PFSK-1 (cell line): ENCODE data around the gene C22orf31.

Experiments used
- FOXP2 ChIP-seq: optimal IDR thresholded peaks from 2 replicates; pipeline ENCODE3; 2011; ENCODE audit warnings: borderline replicate concordance, control low read depth, inconsistent platforms; ENCODE audit not compliant: insufficient read depth; ENCODE audit errors: extremely low read length, extremely low read depth
- POLR2AphosphoS5 ChIP-seq: IDR thresholded peaks from 2 replicates; pipeline ENCODE4 v1.6.1; 2012; ENCODE audit warnings: low read depth, mild to moderate bottlenecking, control low read depth, low read length, moderate library complexity
- REST ChIP-seq, 2 experiments: IDR thresholded peaks; 2 replicates each; pipeline versions ENCODE4 v1.6.1 to v1.8.0; 2011 to 2012; ENCODE audit warnings: low read depth in 2 of 2, low read length in 2 of 2, control low read depth in 1 of 2, inconsistent platforms in 1 of 2, mild to moderate bottlenecking in 1 of 2, moderate library complexity in 1 of 2; ENCODE audit not compliant: insufficient read depth in 1 of 2
- SIN3A ChIP-seq: IDR thresholded peaks from 2 replicates; pipeline ENCODE4 v1.6.1; 2012; ENCODE audit warnings: mild to moderate bottlenecking, low read length, moderate library complexity, borderline replicate concordance; ENCODE audit not compliant: insufficient read depth
- TAF1 ChIP-seq: IDR thresholded peaks from 2 replicates; pipeline ENCODE4 v1.6.1; 2012; ENCODE audit warnings: low read length, control low read depth, borderline replicate concordance; ENCODE audit not compliant: insufficient read depth

Gene C22orf31

GRCh38 chr22:29012952-29013351 is 48.7 kb downstream of the C22orf31 start:
- TF ChIP-seq FOXP2 (no peak), TAF1 (no peak), SIN3A (no peak), REST (IDR thresholded peaks at IDR 0.05; ENCODE audit: insufficient read depth in 1 of 2, low read depth in 2 of 2, low read length in 2 of 2) (no peak), POLR2AphosphoS5 (no peak)

GRCh38 chr22:29012101-29012433 is 49.6 kb downstream of the C22orf31 start:
- no peak for TF ChIP-seq FOXP2
- no peak for TF ChIP-seq TAF1

- no peak for TF ChIP-seq POLR2AphosphoS5
- no peak for TF ChIP-seq SIN3A
- TF ChIP-seq REST (IDR thresholded peaks at IDR 0.05; ENCODE audit: insufficient read depth in 1 of 2, low read depth in 2 of 2, low read length in 2 of 2), result no peak
- no peak for TF ChIP-seq FOXP2
- no peak for TF ChIP-seq TAF1
Measured at GRCh38 chr22:29011240-29012100, 50.2 kb downstream of the C22orf31 start.

GRCh38 chr22:29009148-29009547 is 52.5 kb downstream of the C22orf31 start:
- TF ChIP-seq REST (IDR thresholded peaks at IDR 0.05; ENCODE audit: insufficient read depth in 1 of 2, low read depth in 2 of 2, low read length in 2 of 2), result no peak
- TF ChIP-seq TAF1, result no peak
- TF ChIP-seq SIN3A, result no peak
- TF ChIP-seq POLR2AphosphoS5, result no peak
- TF ChIP-seq FOXP2, result no peak
